K562 (cell line): Measurements from ENCODE around the gene RNPEPL1. TPM values are rescaled to one million over a fixed set of nuclear protein-coding genes. Genes with fewer than 3 reads are reported as not detected.
A peak's percentile ranks its signal among the peaks of the same experiment; 100 is the strongest.

Experiments used
- ARID4B ChIP-seq: sonication (generic); formaldehyde crosslinking; IDR thresholded peaks from 2 replicates; pipeline ENCODE4 v1.8.0; 2022; ENCODE audit warnings: mild to moderate bottlenecking, missing genetic modification reagents
- ARNT ChIP-seq, 2 experiments: fragments of 450-650 bp; IDR thresholded peaks; 2 replicates each; pipeline ENCODE4 v1.6.1; 2016; ENCODE audit warnings: mild to moderate bottlenecking in 1 of 2
- BACH1 ChIP-seq: fragments of 200-800 bp; sonication (Bioruptor generic); IDR thresholded peaks from 2 replicates; pipeline ENCODE4 v1.6.1; 2016; ENCODE audit warnings: missing genetic modification characterization, missing compliant biosample characterization
- COPS2 ChIP-seq: fragments of 450-650 bp; conservative IDR thresholded peaks from 2 replicates; pipeline ENCODE4 v1.6.1; 2016; ENCODE audit warnings: mild to moderate bottlenecking, moderate library complexity
- CREM ChIP-seq: IDR thresholded peaks from 2 replicates; pipeline ENCODE4 v1.6.1; 2014; ENCODE audit warnings: antibody characterized with exemption, low read depth
- FOXK2 ChIP-seq, 2 experiments: fragments of 450-650 bp; IDR thresholded peaks in 1 of 2; conservative IDR thresholded peaks in 1 of 2; 2 replicates each; pipeline ENCODE4 v1.6.1; 2016; ENCODE audit warnings: low read depth in 2 of 2, mild to moderate bottlenecking in 1 of 2
- KLF1 ChIP-seq: fragments of 450-650 bp; IDR thresholded peaks from 2 replicates; pipeline ENCODE4 v1.6.1; 2016; ENCODE audit warnings: missing genetic modification characterization, missing compliant biosample characterization
- KLF6 ChIP-seq: fragments of 250-450 bp; sonication (Bioruptor Pico); IDR thresholded peaks from 2 replicates; pipeline ENCODE4 v1.4.0; 2020; ENCODE audit warnings: mild to moderate bottlenecking, moderate library complexity, borderline replicate concordance
- NFATC3 ChIP-seq: fragments of 450-650 bp; IDR thresholded peaks from 2 replicates; pipeline ENCODE4 v1.6.1; 2017; ENCODE audit warnings: mild to moderate bottlenecking
- PTRF ChIP-seq: fragments of 450-650 bp; IDR thresholded peaks from 2 replicates; pipeline ENCODE4 v1.6.1; 2016; ENCODE audit warnings: mild to moderate bottlenecking, missing genetic modification characterization, missing compliant biosample characterization
- RAD21 ChIP-seq, 2 experiments: fragments of 250-450 bp in 1 of 2; fragments of 450-650 bp in 1 of 2; sonication (Bioruptor Pico) in 1 of 2; formaldehyde crosslinking in 1 of 2; IDR thresholded peaks in 1 of 2; conservative IDR thresholded peaks in 1 of 2; 2 replicates each; pipeline versions ENCODE4 v1.4.0 to v1.8.0; 2020 to 2022; ENCODE audit warnings: mild to moderate bottlenecking in 2 of 2, moderate library complexity in 1 of 2
- RBM25 ChIP-seq: fragments of 200-400 bp; formaldehyde crosslinking; IDR thresholded peaks from 2 replicates; pipeline ENCODE4 v1.6.1; 2018; ENCODE audit warnings: low read length, low read depth, moderate library complexity; ENCODE audit not compliant: severe bottlenecking
- RCOR1 ChIP-seq, 2 experiments: IDR thresholded peaks; 2 replicates each; pipeline ENCODE4 v1.6.1; 2012; ENCODE audit warnings: low read depth in 2 of 2, low read length in 2 of 2, borderline replicate concordance in 1 of 2, improper control_type of control experiment in 1 of 2
- RERE ChIP-seq: sonication (generic); formaldehyde crosslinking; IDR thresholded peaks from 2 replicates; pipeline ENCODE4 v1.8.0; 2023; ENCODE audit warnings: missing genetic modification reagents, mild to moderate bottlenecking, borderline replicate concordance
- RUNX1 ChIP-seq: sonication (generic); IDR thresholded peaks from 2 replicates; pipeline ENCODE4 v1.6.1; 2016; ENCODE audit warnings: antibody characterized with exemption, low read depth
- ZC3H11A ChIP-seq: IDR thresholded peaks from 2 replicates; pipeline ENCODE4 v1.6.1; 2012; ENCODE audit warnings: low read depth, low read length, improper control_type of control experiment
- ZNF232 ChIP-seq: sonication (generic); formaldehyde crosslinking; IDR thresholded peaks from 2 replicates; pipeline ENCODE4 v1.8.0; 2022; ENCODE audit warnings: mild to moderate bottlenecking, missing genetic modification reagents
- ZNF436 ChIP-seq: fragments of 250-450, 450-650 bp; sonication (Bioruptor Pico); formaldehyde crosslinking; IDR thresholded peaks from 2 replicates; pipeline ENCODE4 v1.7.0; 2020; ENCODE audit warnings: mild to moderate bottlenecking
- ZNF707 ChIP-seq: fragments of 250-450 bp; sonication (Bioruptor Pico); conservative IDR thresholded peaks from 2 replicates; pipeline ENCODE4 v1.8.0; 2022; ENCODE audit warnings: inconsistent platforms, mild to moderate bottlenecking, moderate library complexity
- polyA plus RNA-seq, 8 experiments: library from polyadenylated mRNA; depleted of rRNA in 4 of 8; stranded (reverse) in 5 of 8; unstranded in 3 of 8; fragments of >200 nt; fragmentation: Nextera tagmentation in 2 of 8; fragmentation: Illumina TruSeq in 1 of 8; extraction: Ambion mirVana in 2 of 8; extraction: Trizol in 1 of 8; gene quantifications; 2 replicates each; pipeline versions ENCODE4 v1.2.1 to v1.2.3, GENCODE V29; 2011 to 2014; ENCODE audit warnings: inconsistent platforms in 1 of 8, missing spikeins in 1 of 8
- total RNA-seq, 7 experiments: library from RNA; depleted of rRNA in 6 of 7; stranded (reverse); fragments of >200 nt in 6 of 7; fragmentation: Illumina TruSeq in 2 of 7; extraction: Trizol in 2 of 7; gene quantifications; 2 replicates each; pipeline versions ENCODE4 v1.2.1 to v1.2.3, GENCODE V29; 2011 to 2021; ENCODE audit warnings: low replicate concordance in 1 of 7

RNPEPL1 gene
- total and polyA plus RNA-seq, 9 of the 15 experiments (the other 6 are each of a cell fraction or from before 2014, with no cell fraction given): 0.07 to 38.7 (median 5.6) TPM

- TF ChIP-seq RERE (no peak), ZNF436 (no peak), CREM (peak; percentile 37; the same call in 1 of the 2 replicates), PTRF (tag) (no peak), KLF6 (CRISPR knock-in tag) (no peak), RUNX1 (no peak), BACH1 (tag) (peak; percentile 2; the same call in 1 of the 2 replicates), ARNT (IDR thresholded peaks at IDR 0.05) (no peak), COPS2 (no peak), RCOR1 (IDR thresholded peaks at IDR 0.05; ENCODE audit: borderline replicate concordance in 1 of 2, low read depth in 2 of 2, low read length in 2 of 2) (0 out of 4 replicates have a peak, but pooled peaks of 1 of the 2 experiments have one; percentile 0), ZNF232 (CRISPR knock-in tag) (no peak), RBM25 (no peak), ARID4B (CRISPR knock-in tag) (no peak), NFATC3 (peak; percentile 78), ZNF707 (CRISPR knock-in tag) (no peak), ZC3H11A (no peak), FOXK2 (conservative IDR thresholded peaks at IDR 0.05 in 1 of 2, IDR thresholded peaks at IDR 0.05 in 1 of 2; ENCODE audit: low read depth in 2 of 2) (peak; percentile 58 to 70; a peak in 3 of 4 replicates), RAD21 (CRISPR knock-in tag; conservative IDR thresholded peaks at IDR 0.05 in 1 of 2, IDR thresholded peaks at IDR 0.05 in 1 of 2) (peak; percentile 17 to 32; a peak in 2 of 4 replicates), KLF1 (tag) (no peak)
Measured at GRCh38 chr2:240564561-240565332, 3.5 kb upstream of the RNPEPL1 start (continued).
